Islet precursor cell (in vitro differentiated cells): Measurements from ENCODE around the gene TMEM232.
"Not testable (repeated sequence)": the region's sequence is repeated elsewhere in the genome, so short reads cannot be mapped to it uniquely, and the experiment has no call there.

Source experiments
- DNase-seq: peaks from one replicate; pipeline ENCODE4 v3.0.0-alpha.2; 2018

The TMEM232 gene

DNA sequence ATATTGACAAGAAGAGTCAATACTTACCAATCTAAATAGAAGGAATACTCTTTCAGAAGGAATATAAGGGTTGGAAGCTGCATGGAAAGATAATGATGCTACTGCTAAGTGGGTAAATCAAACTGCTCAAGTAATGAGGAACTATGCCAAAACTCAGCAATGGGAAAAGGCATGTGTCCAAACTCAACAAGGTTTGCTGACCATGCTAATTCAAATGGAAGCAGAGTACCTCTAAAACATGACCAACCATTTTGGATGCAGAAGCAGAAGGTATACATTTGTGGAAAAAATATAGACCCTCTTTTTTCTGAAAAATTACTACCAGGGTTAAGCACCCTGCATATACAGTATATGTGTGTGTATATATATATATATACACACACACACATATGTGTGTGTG, 21.1 kb downstream of the TMEM232 start:
- no peak for DNase-seq

- DNase-seq, result no peak
These were observed 23.0 kb downstream of the TMEM232 start for GRCh38 chr5:110703481-110703880.

GRCh38 chr5:110702704-110703103, 23.8 kb downstream of the TMEM232 start:
- no peak for DNase-seq

GRCh38 chr5:110702300-110702699, 24.2 kb downstream of the TMEM232 start:
- DNase-seq, result no peak

DNA sequence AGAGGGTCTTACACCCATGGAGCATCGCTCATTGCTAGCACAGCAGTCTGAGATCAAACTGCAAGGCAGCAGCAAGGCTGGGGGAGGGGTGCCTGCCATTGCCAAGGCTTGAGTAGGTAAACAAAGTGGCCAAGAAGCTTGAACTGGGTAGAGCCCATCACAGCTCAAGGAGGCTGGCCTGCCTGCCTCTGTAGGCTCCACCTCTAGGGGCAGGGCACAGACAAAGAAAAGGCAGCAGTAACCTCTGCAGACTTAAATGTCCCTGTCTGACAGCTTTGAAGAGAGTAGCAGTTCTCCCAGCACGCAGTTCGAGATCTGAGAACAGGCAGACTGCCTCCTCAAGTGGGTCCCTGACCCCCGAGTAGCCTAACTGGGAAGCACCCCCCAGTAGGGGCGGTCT, 33.8 kb downstream of the TMEM232 start:
- DNase-seq, result not testable (repeated sequence)

- DNase-seq, result not testable (repeated sequence)
These were observed 35.9 kb downstream of the TMEM232 start for GRCh38 chr5:110690587-110690986.

- no peak for DNase-seq
These were observed 39.0 kb downstream of the TMEM232 start for GRCh38 chr5:110687485-110687884.

- DNase-seq, result no peak
These were observed 40.2 kb downstream of the TMEM232 start for GRCh38 chr5:110686270-110686669.

DNA sequence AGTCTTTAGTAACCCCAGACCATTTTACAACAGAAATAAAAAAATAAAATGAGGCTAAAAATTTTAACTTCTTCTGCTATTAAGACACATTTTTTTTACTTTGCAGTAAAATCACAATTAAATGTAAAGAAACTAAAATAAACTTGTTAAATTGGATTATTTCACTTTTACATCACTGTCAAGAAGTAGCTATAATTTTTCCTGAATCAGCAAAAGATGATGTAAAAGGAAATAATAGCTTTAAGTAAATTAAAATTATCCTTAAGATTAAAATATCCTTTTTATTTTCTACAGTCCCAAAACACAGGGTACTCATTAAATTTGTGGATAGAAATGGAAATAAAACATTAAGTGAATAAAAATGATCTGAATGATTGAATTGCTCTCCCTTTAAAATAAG, 44.5 kb downstream of the TMEM232 start:
- DNase-seq, result no peak

DNA sequence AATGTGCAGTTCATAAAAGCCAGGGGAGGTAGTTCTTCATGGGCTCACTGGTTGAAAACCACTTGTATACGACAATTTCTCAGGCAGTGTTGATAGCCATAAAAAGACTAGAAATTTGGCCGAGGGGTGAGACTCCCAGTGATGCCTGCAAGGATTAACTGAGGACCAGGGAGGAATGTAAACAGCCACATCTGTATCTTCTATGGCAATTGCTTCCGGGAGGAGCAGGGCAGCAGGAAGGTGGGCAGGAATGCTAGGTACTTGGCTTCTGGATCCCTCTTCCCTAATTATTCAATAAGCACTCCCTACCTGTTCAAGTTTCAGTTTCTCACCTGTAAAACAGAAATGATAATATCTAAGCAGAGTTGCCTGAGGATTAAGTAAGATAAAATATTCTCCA, 45.4 kb downstream of the TMEM232 start:
- no peak for DNase-seq

DNA sequence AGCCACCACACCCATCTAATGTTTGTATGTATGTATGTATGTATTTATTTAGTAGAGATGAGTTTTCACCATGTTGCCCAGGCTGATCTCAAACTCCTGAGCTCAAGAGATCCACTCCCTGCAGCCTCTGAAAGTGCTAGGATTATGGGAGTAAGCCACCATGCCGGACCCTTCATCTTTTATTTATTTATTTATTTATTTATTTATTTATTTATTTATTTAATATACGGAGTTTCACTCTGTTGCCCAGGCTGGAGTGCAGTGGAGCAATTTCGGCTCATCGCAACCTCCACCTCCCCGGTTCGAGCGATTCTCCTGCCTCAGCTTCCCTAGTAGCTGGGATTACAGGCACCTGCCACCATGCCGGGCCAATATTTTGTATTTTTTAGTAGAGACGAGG, 49.9 kb downstream of the TMEM232 start:
- not testable (repeated sequence) for DNase-seq

DNA sequence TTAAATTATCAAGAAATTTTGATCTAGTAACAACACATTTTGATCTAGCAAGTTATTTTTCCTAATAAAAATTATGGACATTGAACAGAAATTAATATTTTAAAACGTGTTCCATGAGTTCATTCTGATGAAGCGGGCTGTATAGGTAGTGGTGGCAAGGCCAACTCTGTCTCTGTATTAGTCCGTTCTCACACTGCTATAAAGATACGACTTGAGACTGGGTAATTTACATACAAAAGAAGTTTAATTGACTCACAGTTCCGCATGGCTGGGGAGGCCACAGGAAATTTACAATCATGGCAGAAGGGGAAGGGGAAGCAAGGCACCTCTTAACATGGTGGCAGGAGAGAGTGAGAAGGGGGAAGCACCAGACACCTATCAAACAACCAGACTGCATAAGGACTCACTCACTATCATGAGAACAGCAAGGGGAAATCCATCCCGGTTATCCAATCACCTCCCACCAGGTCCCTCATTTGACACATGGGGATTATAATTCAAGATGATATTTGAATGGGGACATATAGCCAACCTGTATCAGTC, 61.2 kb downstream of the TMEM232 start:
- DNase-seq, result no peak

GRCh38 chr5:110663525-110663924, 62.9 kb downstream of the TMEM232 start:
- no peak for DNase-seq

DNA sequence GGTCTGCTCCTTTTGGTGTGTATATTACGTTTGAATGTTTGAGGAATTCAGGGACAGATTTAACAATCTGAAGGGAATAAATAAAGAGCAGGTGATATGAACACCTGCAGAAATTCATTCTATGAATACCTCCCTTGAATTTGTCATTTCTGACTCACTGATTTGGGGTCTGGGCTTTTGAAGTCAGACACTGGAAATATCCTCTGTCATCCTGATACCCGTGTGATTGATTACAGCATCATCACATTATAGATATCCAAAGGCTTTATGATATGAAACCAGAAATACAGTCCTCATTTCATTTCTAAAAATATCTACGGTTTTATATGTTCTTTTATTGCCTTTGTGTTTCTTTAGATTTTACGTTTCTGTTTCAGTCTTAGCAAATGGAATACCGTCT, 68.5 kb downstream of the TMEM232 start:
- DNase-seq, result no peak

DNA sequence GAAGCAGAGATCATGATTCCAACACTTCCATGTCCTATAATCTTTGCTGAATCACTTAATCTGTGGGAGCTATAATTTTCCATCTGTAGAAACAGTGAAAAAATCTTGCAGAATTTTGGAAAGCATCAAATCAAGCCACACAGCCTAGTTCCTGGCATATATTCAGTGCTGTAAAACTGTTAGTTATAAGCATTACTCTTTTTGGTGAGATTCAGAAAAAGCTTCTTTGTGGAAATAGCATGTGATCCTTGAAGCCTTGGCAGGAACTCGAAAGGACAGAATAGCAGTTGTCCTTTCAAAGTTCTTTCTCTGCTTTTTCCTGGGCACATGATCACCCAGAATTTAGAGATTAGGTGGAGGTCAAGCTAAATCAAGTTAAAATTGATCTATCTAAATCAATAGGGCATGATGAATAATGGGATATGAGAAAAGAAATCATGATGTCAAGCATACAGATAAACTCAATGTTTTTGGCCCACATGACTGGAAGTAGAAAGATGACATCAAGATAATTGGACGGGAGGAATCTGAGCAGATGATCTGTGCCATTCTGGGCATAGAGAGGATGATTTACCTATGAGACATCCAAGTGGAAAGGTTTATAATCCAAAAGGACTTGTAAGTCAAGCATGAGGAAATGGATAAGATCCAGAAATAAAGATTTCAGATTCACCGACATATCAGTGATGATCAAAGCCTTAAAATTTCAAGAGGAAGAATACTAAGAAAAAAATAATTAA, 73.1 kb downstream of the TMEM232 start:
- DNase-seq, result no peak

- DNase-seq, result no peak
These were observed 75.0 kb downstream of the TMEM232 start for GRCh38 chr5:110651507-110651906.

GRCh38 chr5:110644357-110644756, 82.1 kb downstream of the TMEM232 start:
- no peak for DNase-seq

GRCh38 chr5:110638970-110639902, 87.2 kb downstream of the TMEM232 start:
- DNase-seq, result peak; percentile 40

DNA sequence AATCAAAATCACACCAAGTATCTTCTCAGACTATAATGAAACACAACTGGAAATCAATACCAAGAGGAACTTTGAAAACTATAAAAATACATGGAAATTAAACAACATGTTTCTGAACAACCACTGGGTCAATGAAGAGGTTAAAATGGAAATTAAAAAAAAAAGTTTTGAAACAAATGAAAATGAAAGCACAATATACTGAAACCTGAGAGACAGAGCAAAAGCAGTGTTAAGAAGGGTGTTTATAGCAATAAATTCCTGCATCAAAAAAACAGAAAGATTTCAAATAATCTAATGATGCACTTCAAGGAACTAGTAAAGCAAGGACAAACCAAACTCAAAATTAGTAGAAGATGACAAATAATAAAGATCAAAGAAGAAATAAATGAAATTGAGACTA, 92.0 kb downstream of the TMEM232 start:
- no peak for DNase-seq

DNA sequence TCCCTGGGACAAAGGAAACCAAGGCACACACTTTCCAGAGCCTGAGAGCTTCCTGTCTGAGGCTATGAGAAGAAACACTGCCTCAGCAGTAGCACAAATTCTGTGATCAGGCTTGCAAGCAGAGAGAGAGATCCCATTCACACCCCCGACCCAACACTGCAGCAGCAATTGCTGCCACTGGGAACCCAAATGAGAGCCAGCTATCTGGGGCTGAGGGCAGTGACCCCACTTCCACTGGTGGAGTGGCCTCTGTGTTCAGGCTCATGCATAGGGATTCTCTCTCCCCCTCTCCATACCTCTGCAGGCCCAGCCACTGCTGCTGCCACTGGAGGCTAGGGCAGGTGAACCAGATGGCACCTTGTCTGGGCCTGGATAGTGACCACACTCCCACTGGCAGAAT, 95.2 kb downstream of the TMEM232 start:
- DNase-seq, result no peak

DNA sequence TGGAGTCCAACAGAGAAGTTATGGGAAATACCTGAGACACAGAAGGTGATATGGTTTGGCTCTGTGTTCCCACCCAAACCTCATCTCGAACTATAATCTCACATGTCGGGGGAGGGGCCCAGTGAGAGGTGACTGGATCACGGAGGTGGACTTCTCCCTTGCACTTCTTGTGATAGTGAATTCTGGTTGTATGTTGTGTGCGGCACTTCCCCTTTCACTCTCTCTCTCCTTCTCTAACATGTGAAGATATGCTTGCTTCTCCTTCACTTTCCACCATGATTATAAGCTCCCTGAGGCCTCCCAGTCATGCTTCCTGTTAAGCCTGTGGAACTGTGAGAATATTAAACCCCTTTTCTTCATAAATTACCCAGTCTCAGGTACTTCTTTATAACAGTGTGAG, 96.1 kb downstream of the TMEM232 start:
- DNase-seq, result no peak

- DNase-seq, result no peak
These were observed 101.0 kb downstream of the TMEM232 start for GRCh38 chr5:110625376-110625999.

DNA sequence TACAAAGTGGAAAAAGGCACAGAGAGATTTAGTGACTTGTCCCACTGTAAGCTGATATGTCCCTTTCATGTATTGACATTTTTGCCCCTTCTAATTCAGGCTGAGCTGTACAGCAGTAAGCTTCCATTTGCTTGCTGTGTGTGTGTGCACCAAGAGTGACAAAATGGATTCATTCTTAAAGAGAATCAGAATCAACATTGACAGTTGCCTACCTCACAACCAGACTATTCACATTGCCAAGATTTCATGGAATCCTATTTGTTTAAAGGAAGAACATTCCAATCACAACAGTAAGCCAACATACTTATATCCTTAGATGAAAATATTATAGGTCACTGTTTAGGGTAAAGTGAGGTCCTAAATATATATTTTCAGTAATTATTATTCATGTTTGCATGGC, 102.6 kb downstream of the TMEM232 start:
- no peak for DNase-seq
